Subcutaneous adipose tissue (tissue), 4 donors: ENCODE results near the gene RNASE12. TPM values are rescaled to one million over a fixed set of nuclear protein-coding genes. Genes with fewer than 3 reads are reported as not detected.

Source experiments
- CTCF ChIP-seq: fragments of 450-650 bp; IDR thresholded peaks from one replicate; pipeline ENCODE4 v1.5.1; 2016; ENCODE audit warnings: low read depth, mild to moderate bottlenecking, control low read depth, antibody characterized with exemption, moderate library complexity
- total RNA-seq, 4 donors: library from RNA; depleted of rRNA; stranded (reverse); fragments of >200 nt; gene quantifications; one replicate each; pipeline ENCODE4 v1.1.0, GENCODE V29; 2016

RNASE12 gene
- total RNA-seq, 4 donors from 2014 or later, result not detected

- no peak for TF ChIP-seq CTCF
Measured at GRCh38 chr14:20611277-20611676, 20.1 kb upstream of the RNASE12 start.

GRCh38 chr14:20610002-20610765, 19.0 kb upstream of the RNASE12 start:
- no peak for TF ChIP-seq CTCF

- TF ChIP-seq CTCF, result no peak
Measured at GRCh38 chr14:20609215-20610001, 18.2 kb upstream of the RNASE12 start.

- TF ChIP-seq CTCF, result no peak
Measured at GRCh38 chr14:20608383-20609110, 17.4 kb upstream of the RNASE12 start.

- TF ChIP-seq CTCF, result no peak
Measured at GRCh38 chr14:20607617-20608016, 16.4 kb upstream of the RNASE12 start.

- no peak for TF ChIP-seq CTCF
Measured at GRCh38 chr14:20606902-20607242, 15.7 kb upstream of the RNASE12 start.
